Smooth muscle cell (in vitro differentiated cells): ENCODE results near the gene IL5. TPM values are rescaled to one million over a fixed set of nuclear protein-coding genes. Genes with fewer than 3 reads are reported as not detected.

Source experiments
- DNase-seq: peaks from one replicate; lab custom pipeline; 2025; ENCODE audit not compliant: unreplicated experiment; lab: John Stamatoyannopoulos, UW
- H2AFZ ChIP-seq: fragments of 200-600 bp; sonication (generic); 2 replicates; pipeline ENCODE4 v1.6.0; 2016; ENCODE audit warnings: antibody characterized with exemption, low read depth, mild to moderate bottlenecking
- H3F3A ChIP-seq: fragments of 200-600 bp; sonication (generic); 2 replicates; pipeline ENCODE4 v1.6.0; 2017; ENCODE audit warnings: antibody characterized with exemption, low read depth
- H3K27ac ChIP-seq: fragments of 200-600 bp; sonication (generic); 2 replicates; pipeline ENCODE4 v1.5.1; 2016; ENCODE audit warnings: low read depth, mild to moderate bottlenecking
- H3K27me3 ChIP-seq: fragments of 200-600 bp; sonication (generic); 2 replicates; pipeline ENCODE4 v1.6.1; 2016; ENCODE audit warnings: low read depth, mild to moderate bottlenecking
- H3K36me3 ChIP-seq: fragments of 200-600 bp; sonication (generic); 2 replicates; pipeline ENCODE4 v1.5.1; 2016; ENCODE audit warnings: low read depth
- H3K4me1 ChIP-seq: fragments of 200-600 bp; sonication (generic); 2 replicates; pipeline ENCODE4 v1.5.1; 2016; ENCODE audit warnings: low read depth
- H3K4me2 ChIP-seq: fragments of 200-600 bp; sonication (generic); 2 replicates; pipeline ENCODE4 v1.6.0; 2016; ENCODE audit warnings: mild to moderate bottlenecking
- H3K4me3 ChIP-seq: fragments of 200-600 bp; sonication (generic); 2 replicates; pipeline ENCODE4 v1.5.1; 2016; ENCODE audit warnings: mild to moderate bottlenecking
- H3K79me2 ChIP-seq: fragments of 200-600 bp; sonication (generic); 2 replicates; pipeline ENCODE4 v1.6.0; 2016; ENCODE audit warnings: low read depth, mild to moderate bottlenecking
- H3K9ac ChIP-seq: fragments of 200-600 bp; sonication (generic); 2 replicates; pipeline ENCODE4 v1.6.0; 2016; ENCODE audit warnings: low read depth
- H3K9me3 ChIP-seq: fragments of 200-600 bp; sonication (generic); replicated peaks from 2 replicates; pipeline ENCODE4 v1.5.1; 2016; ENCODE audit warnings: low read depth
- H4K20me1 ChIP-seq: fragments of 200-600 bp; sonication (generic); 2 replicates; pipeline ENCODE4 v1.6.0; 2016; ENCODE audit warnings: low read depth
- CTCF ChIP-seq: fragments of 200-600 bp; sonication (generic); IDR thresholded peaks from 2 replicates; pipeline ENCODE4 v1.5.1; 2017; ENCODE audit warnings: borderline replicate concordance, mild to moderate bottlenecking, antibody characterized with exemption; ENCODE audit not compliant: insufficient read depth, poor library complexity, severe bottlenecking
- WGBS: methylation state at CpG from one replicate; pipeline ENCODE4 v1.1.7; 2016; ENCODE audit warnings: low lambda C conversion rate; 5-methylcytosine and 5-hydroxymethylcytosine counted together
- polyA plus RNA-seq: library from polyadenylated mRNA; unstranded; fragments of >200 nt; fragmentation: Nextera tagmentation; extraction: Ambion mirVana; gene quantifications from 2 replicates; pipeline ENCODE4 v1.2.1, GENCODE V29; 2016
- total RNA-seq: library from RNA; depleted of rRNA; stranded (reverse); fragments of >200 nt; gene quantifications from 2 replicates; pipeline ENCODE4 v1.2.3, GENCODE V29; 2014

The IL5 gene
- total and polyA plus RNA-seq, 2 experiments from 2014 or later, result not detected

GRCh38 chr5:132510076-132510475, 33.2 kb downstream of the IL5 start:
- no peak for DNase-seq
- Histone ChIP-seq H3K4me2 (no peak overlapping the region), H3K79me2 (no peaks in the 10 kb centered on the region), H4K20me1 (no peaks in the 10 kb centered on the region), H3K9me3 (no peaks in the 10 kb centered on the region), H3K9ac (no peak overlapping the region), H3K4me3 (no peak overlapping the region), H3K27me3 (no peaks in the 10 kb centered on the region), H3K4me1 (no peaks in the 10 kb centered on the region), H3K27ac (no peak overlapping the region), H2AFZ (no peak overlapping the region), H3K36me3 (no peaks in the 10 kb centered on the region), H3F3A (no peaks in the 10 kb centered on the region)
- TF ChIP-seq CTCF, result no peak

- Histone ChIP-seq H3K79me2 (no peaks in the 10 kb centered on the region), H2AFZ (peak overlapping the region; percentile 47), H3K9me3 (no peaks in the 10 kb centered on the region), H3K27ac (no peak overlapping the region), H3K9ac (no peak overlapping the region), H3K4me1 (no peaks in the 10 kb centered on the region), H4K20me1 (no peaks in the 10 kb centered on the region), H3K4me2 (no peak overlapping the region), H3K27me3 (no peaks in the 10 kb centered on the region), H3F3A (no peaks in the 10 kb centered on the region), H3K4me3 (no peak overlapping the region), H3K36me3 (no peaks in the 10 kb centered on the region)
- DNase-seq, result no peak
- TF ChIP-seq CTCF, result peak; percentile 42
- WGBS, result 42% methylated on average over 1 of the region's 1 CpG
Measured at GRCh38 chr5:132506094-132506692, 37.1 kb downstream of the IL5 start.

DNA sequence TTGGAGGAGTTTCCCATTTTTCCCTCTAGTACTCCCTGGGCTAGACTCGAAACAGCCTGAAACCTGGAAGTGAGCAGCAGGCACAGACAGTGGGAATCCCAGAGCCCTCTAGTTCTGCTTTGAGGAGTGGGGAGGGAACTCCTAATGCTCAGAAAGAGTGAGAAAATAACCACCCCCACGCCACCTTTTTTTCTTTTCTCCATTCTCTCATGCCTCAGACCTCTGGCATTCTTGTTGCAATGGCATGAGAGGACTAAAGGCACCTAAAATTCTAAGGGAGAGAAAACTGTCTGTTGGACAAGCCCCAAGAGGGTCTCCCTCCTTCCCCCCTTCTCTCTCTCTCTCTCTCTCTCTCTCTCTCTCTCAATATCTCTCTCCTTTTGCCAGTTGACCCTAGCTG, 37.7 kb downstream of the IL5 start:
- Histone ChIP-seq H3F3A (no peaks in the 10 kb centered on the region), H3K27ac (no peak overlapping the region), H3K9ac (no peak overlapping the region), H3K4me1 (no peaks in the 10 kb centered on the region), H3K79me2 (no peaks in the 10 kb centered on the region), H3K9me3 (no peaks in the 10 kb centered on the region), H3K27me3 (no peaks in the 10 kb centered on the region), H4K20me1 (no peaks in the 10 kb centered on the region), H2AFZ (no peak overlapping the region), H3K4me2 (no peak overlapping the region), H3K36me3 (no peaks in the 10 kb centered on the region), H3K4me3 (no peak overlapping the region)
- 87% methylated on average over 2 of the region's 2 CpGs for WGBS
- no peak for TF ChIP-seq CTCF
- no peak for DNase-seq

- no peaks in the 10 kb centered on the region for H3F3A ChIP-seq
- H3K36me3 ChIP-seq, result no peaks in the 10 kb centered on the region
- DNase-seq, result no peak
- H3K9ac ChIP-seq, result no peak overlapping the region
- H3K27ac ChIP-seq, result no peak overlapping the region
- H3K9me3 ChIP-seq, result no peaks in the 10 kb centered on the region
- no peak overlapping the region for H3K4me3 ChIP-seq
- H3K79me2 ChIP-seq, result no peaks in the 10 kb centered on the region
- 87% methylated on average over 4 of the region's 4 CpGs for WGBS
- no peak overlapping the region for H2AFZ ChIP-seq
- H3K4me2 ChIP-seq, result no peak overlapping the region
- no peaks in the 10 kb centered on the region for H3K27me3 ChIP-seq
- no peaks in the 10 kb centered on the region for H3K4me1 ChIP-seq
- TF ChIP-seq CTCF, result no peak
- H4K20me1 ChIP-seq, result no peaks in the 10 kb centered on the region
Measured at GRCh38 chr5:132504746-132505145, 38.6 kb downstream of the IL5 start.
